HEK293T (cell line): ENCODE data around the gene CNNM2.
"Not testable (repeated sequence)": the region's sequence is repeated elsewhere in the genome, so short reads cannot be mapped to it uniquely, and the experiment has no call there.

ENCODE experiments used
- CTCF ChIA-PET: fragments of 350-600 bp; formaldehyde crosslinking; extraction: SDS; loops from one replicate; lab custom pipeline; 2021; ENCODE audit warnings: antibody characterized with exemption, inconsistent platforms; lab: Yijun Ruan, JAX
- POLR2A ChIA-PET: fragments of 350-600 bp; formaldehyde crosslinking; extraction: SDS; loops from one replicate; lab custom pipeline; 2020; ENCODE audit warnings: antibody characterized with exemption, inconsistent platforms; lab: Yijun Ruan, JAX
- DNase-seq: peaks from one replicate; pipeline ENCODE4 v3.0.0; 2012; ENCODE audit warnings: mixed read lengths; ENCODE audit errors: extremely low spot score
- ARNT ChIP-seq: fragments of 450-650 bp; IDR thresholded peaks from 2 replicates; pipeline ENCODE4 v1.6.1; 2017; ENCODE audit warnings: mild to moderate bottlenecking
- BHLHE40 ChIP-seq: fragments of 450-650 bp; IDR thresholded peaks from 2 replicates; pipeline ENCODE4 v1.6.1; 2016; ENCODE audit warnings: mild to moderate bottlenecking, moderate library complexity, borderline replicate concordance
- CTBP1 ChIP-seq: fragments of 450-650 bp; IDR thresholded peaks from 2 replicates; pipeline ENCODE4 v1.6.1; 2016; ENCODE audit warnings: borderline replicate concordance
- ELF4 ChIP-seq: fragments of 450-650 bp; IDR thresholded peaks from 2 replicates; pipeline ENCODE4 v1.6.1; 2017; ENCODE audit warnings: antibody characterized with exemption
- FOXA1 ChIP-seq: fragments of 450-650 bp; IDR thresholded peaks from 2 replicates; pipeline ENCODE4 v1.6.1; 2016; ENCODE audit warnings: mild to moderate bottlenecking
- FOXK2 ChIP-seq: fragments of 450-650 bp; IDR thresholded peaks from 2 replicates; pipeline ENCODE4 v1.6.1; 2016; ENCODE audit warnings: mild to moderate bottlenecking
- FOXM1 ChIP-seq: fragments of 450-650 bp; IDR thresholded peaks from 2 replicates; pipeline ENCODE4 v1.6.1; 2017; ENCODE audit warnings: mild to moderate bottlenecking, borderline replicate concordance
- HDGF ChIP-seq: fragments of 450-650 bp; IDR thresholded peaks from 2 replicates; pipeline ENCODE4 v1.6.1; 2017; ENCODE audit warnings: antibody characterized with exemption, borderline replicate concordance
- L3MBTL2 ChIP-seq: fragments of 450-650 bp; conservative IDR thresholded peaks from 2 replicates; pipeline ENCODE4 v1.6.1; 2016; ENCODE audit warnings: mild to moderate bottlenecking
- LEF1 ChIP-seq: fragments of 450-650 bp; IDR thresholded peaks from 2 replicates; pipeline ENCODE4 v1.6.1; 2017; ENCODE audit warnings: mild to moderate bottlenecking, borderline replicate concordance
- NFRKB ChIP-seq: fragments of 450-650 bp; IDR thresholded peaks from 2 replicates; pipeline ENCODE4 v1.6.1; 2016; ENCODE audit warnings: mild to moderate bottlenecking, moderate library complexity
- SP1 ChIP-seq: fragments of 450-650 bp; IDR thresholded peaks from 2 replicates; pipeline ENCODE4 v1.6.1; 2017
- SUZ12 ChIP-seq: fragments of 450-650 bp; IDR thresholded peaks from 2 replicates; pipeline ENCODE4 v1.6.1; 2016; ENCODE audit warnings: mild to moderate bottlenecking
- TARDBP ChIP-seq: fragments of 450-650 bp; IDR thresholded peaks from 2 replicates; pipeline ENCODE4 v1.6.1; 2016
- ZNF384 ChIP-seq: fragments of 450-650 bp; IDR thresholded peaks from 2 replicates; pipeline ENCODE4 v1.6.1; 2016
- TF ChIP-seq, protein P1 (sequence below): fragments of 450-650 bp; IDR thresholded peaks from 2 replicates; pipeline ENCODE4 v1.6.1; 2016

The CNNM2 gene

GRCh38 chr10:102988404-102989314, 70.6 kb downstream of the CNNM2 start:
- TF ChIP-seq ELF4 (no peak), ZNF384 (no peak), BHLHE40 (no peak)
- POLR2A ChIA-PET = no interaction called here
- no peak for DNase-seq
- CTCF ChIA-PET = no interaction called here

DNA sequence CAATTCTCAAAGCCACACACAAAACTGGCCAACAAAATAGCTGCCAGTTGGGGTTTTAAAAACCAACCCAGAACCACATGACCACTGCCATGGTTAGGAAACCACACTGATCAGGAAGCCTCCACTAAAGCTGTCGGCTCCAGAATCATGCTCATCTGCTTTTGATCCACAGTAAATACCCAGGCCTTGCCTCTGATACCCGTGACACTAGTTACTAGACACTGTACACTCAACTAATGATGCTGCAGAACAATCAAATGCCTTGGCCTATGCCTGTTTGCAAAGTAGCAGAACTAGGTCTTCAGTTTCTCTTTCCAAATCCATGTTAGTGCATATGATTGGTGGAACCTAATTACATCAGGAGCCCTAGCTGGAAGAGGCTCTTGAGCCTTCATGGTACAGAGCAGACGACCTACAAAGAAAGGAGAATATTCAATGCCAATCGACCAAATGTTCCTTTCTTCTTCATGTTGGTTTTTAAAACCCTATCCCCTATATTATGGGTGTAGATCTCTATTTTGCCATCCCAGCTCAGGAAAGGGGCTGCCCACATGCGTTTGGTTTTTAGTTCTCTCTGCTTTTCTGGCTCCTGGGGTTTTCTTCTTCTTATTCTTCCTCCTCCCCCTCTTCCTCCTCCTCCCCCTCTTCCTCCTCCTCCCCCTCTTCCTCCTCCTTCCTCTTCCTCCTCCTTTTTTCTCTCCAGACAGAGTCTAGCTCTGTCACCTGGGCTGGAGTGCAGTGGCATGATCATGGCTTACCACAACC, 76.6 kb downstream of the CNNM2 start:
- CTCF ChIA-PET = interaction anchor here (0.7 kb wide), 1 partner anchor 8 kb away, joined by 3 read pairs; no protein-coding TSS in a partner anchor
- no peak for DNase-seq
- TF ChIP-seq NFRKB = no peak
- TF ChIP-seq LEF1 = no peak
- no peak for TF ChIP-seq HDGF
- TF ChIP-seq FOXM1 = no peak
- TF ChIP-seq SP1 = no peak
- TF ChIP-seq, protein P1, sequence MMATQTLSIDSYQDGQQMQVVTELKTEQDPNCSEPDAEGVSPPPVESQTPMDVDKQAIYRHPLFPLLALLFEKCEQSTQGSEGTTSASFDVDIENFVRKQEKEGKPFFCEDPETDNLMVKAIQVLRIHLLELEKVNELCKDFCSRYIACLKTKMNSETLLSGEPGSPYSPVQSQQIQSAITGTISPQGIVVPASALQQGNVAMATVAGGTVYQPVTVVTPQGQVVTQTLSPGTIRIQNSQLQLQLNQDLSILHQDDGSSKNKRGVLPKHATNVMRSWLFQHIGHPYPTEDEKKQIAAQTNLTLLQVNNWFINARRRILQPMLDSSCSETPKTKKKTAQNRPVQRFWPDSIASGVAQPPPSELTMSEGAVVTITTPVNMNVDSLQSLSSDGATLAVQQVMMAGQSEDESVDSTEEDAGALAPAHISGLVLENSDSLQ = no peak
- no peak for TF ChIP-seq FOXK2
- TF ChIP-seq FOXA1 = no peak
- TF ChIP-seq BHLHE40 = no peak
- no peak for TF ChIP-seq TARDBP
- TF ChIP-seq ZNF384 = no peak
- no peak for TF ChIP-seq ARNT
- TF ChIP-seq SUZ12 = no peak
- TF ChIP-seq CTBP1 = no peak
- POLR2A ChIA-PET = no interaction called here

DNA sequence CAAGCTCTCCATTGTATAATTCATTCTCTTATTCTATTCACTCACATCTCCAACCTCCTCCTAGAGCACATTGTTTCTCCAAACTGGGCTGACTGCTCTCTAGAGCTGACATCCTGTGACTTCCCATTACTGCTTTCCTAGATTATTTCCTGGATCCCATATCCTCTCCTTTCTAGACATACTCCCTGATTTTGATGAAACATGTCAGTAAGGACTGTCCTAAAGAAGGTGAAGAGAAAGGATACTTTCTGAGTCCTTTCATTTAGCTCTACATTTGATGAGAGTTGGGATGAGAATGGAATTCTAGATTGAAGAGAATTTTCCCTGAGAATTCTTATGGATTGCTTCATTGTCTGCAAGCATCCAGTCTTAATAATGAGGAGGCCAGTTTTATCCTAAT, 78.8 kb downstream of the CNNM2 start:
- TF ChIP-seq SP1 (no peak), ELF4 (no peak), ZNF384 (no peak), LEF1 (no peak), CTBP1 (no peak), L3MBTL2 (no peak), FOXK2 (no peak), HDGF (no peak), TARDBP (no peak), BHLHE40 (no peak), NFRKB (no peak), SUZ12 (no peak), FOXA1 (no peak), FOXM1 (no peak)
- TF ChIP-seq, protein P1 = no peak
- ChIA-PET POLR2A (no interaction called here), CTCF (interaction anchor here (0.9 kb wide), 1 partner anchor 15 kb away, joined by 3 read pairs; no protein-coding TSS in a partner anchor)
- no peak for DNase-seq

DNA sequence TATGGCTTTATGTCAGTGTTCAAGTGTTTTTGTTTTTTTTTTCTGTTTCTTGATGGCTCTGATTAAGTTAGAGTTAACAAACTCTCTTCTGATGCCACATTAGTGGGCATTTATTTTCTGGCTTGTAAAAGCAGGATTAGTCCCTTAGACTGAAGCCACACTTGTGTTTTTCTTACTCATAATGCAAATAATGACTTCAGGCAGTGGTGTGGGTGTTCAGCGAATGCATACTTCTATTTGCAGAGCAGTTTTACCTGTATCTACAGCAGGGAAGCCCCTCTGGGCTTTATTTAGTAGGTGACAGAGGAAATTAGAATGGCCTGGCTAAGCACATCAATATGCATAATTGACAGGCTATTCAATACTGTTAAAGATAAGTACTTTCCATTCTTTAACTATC, 79.9 kb downstream of the CNNM2 start:
- CTCF ChIA-PET = no interaction called here
- POLR2A ChIA-PET = no interaction called here

DNA sequence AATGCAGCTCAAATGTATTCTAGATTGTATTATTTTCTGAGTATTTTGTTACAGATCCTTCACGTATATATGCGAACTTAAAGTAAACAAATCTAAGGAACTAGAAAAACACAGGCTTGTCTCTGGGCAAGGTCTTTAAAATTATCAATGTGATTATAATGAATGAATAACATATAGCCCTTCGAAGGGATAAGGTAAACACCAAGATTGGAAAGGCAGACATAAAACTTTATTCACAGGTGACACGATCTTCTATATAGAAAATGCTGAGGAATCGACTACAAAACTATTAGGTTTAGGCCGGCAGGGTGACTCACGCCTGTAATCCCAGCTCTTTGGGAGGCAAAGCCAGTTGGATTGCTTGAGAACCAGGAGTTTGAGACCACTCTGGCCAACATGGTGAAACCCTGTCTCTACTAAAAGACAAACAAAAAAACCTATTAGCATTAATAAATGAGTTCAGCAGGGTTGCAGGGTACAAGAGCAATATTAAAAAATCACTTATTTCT, 80.4 kb downstream of the CNNM2 start:
- TF ChIP-seq, protein P1 = no peak
- TF ChIP-seq LEF1 (no peak), BHLHE40 (no peak), HDGF (no peak), FOXA1 (no peak), ELF4 (no peak), CTBP1 (no peak), ZNF384 (no peak), TARDBP (no peak), ARNT (no peak)
- CTCF ChIA-PET = no interaction called here
- POLR2A ChIA-PET = no interaction called here
- no peak for DNase-seq

More for the DNA sequence above, 79.9 kb downstream of the CNNM2 start:
- DNase-seq = no peak
- TF ChIP-seq ARNT = no peak
- TF ChIP-seq, protein P1 = peak; percentile 24; the same call in 1 of the 2 replicates

GRCh38 chr10:103000050-103000449, 82.0 kb downstream of the CNNM2 start:
- POLR2A ChIA-PET, DNase-seq, CTCF ChIA-PET: not testable (repeated sequence)
